ENCODE data around the gene SULF2. TPM values are rescaled to one million over a fixed set of nuclear protein-coding genes. Genes with fewer than 3 reads are reported as not detected.

Gene SULF2
- total RNA-seq, 1 donor from 2014 or later: 0.20 TPM

GRCh38 chr20:47623206-47623605, 162.1 kb downstream of the SULF2 start:
- H3K4me3 Mint-ChIP-seq: no peak overlapping the region
- no peak for TF ChIP-seq CTCF (IDR thresholded peaks at IDR 0.05)
- ChIA-PET CTCF (interaction anchor here (0.7 to 1.7 kb wide), 3 partner anchors 239 to 351 kb away, joined by 3 to 15 read pairs (median 5); no protein-coding TSS in a partner anchor), POLR2A (interaction anchor here (1.0 to 1.2 kb wide), 2 partner anchors 8 to 352 kb away, joined by 3 read pairs; no protein-coding TSS in a partner anchor)
- H3K9me3 Mint-ChIP-seq: no peaks in the 10 kb centered on the region
- no peak overlapping the region for H3K27ac Mint-ChIP-seq
- no peak for ATAC-seq (ENCODE audit: low read depth)
- intact Hi-C loops (cut with micrococcal nuclease): no loop called here
- no peak for DNase-seq
- H3K4me1 Mint-ChIP-seq: peaks cover 18% of the 10 kb centered on the region
- no peaks in the 10 kb centered on the region for H3K27me3 Mint-ChIP-seq
- peaks cover 65% of the 10 kb centered on the region for H3K36me3 Mint-ChIP-seq (ENCODE audit: low read depth)

GRCh38 chr20:47622118-47622665, 163.1 kb downstream of the SULF2 start:
- intact Hi-C loops (cut with micrococcal nuclease): no loop called here
- TF ChIP-seq CTCF (IDR thresholded peaks at IDR 0.05): no peak
- no peaks in the 10 kb centered on the region for H3K27me3 Mint-ChIP-seq
- CTCF ChIA-PET: interaction anchor here (0.7 to 3.9 kb wide), 4 partner anchors 210 to 349 kb away, joined by 3 to 58 read pairs (median 12); no protein-coding TSS in a partner anchor
- no peak overlapping the region for H3K4me3 Mint-ChIP-seq
- POLR2A ChIA-PET: interaction anchor here (1.4 kb wide), 1 partner anchor 238 kb away, joined by 7 read pairs; no protein-coding TSS in a partner anchor
- peaks cover 24% of the 10 kb centered on the region for H3K4me1 Mint-ChIP-seq
- peaks cover 59% of the 10 kb centered on the region for H3K36me3 Mint-ChIP-seq (ENCODE audit: low read depth)
- no peaks in the 10 kb centered on the region for H3K9me3 Mint-ChIP-seq
- ATAC-seq (ENCODE audit: low read depth) (no peak), DNase-seq (no peak)
- H3K27ac Mint-ChIP-seq: peak overlapping the region; percentile 53

GRCh38 chr20:47620808-47621805, 164.2 kb downstream of the SULF2 start:
- CTCF ChIA-PET: interaction anchor here (0.8 to 3.9 kb wide), 27 partner anchors 9 to 425 kb away, joined by 3 to 58 read pairs (median 4); partner anchors contain the start of gene NCOA3
- Mint-ChIP-seq H3K36me3 (ENCODE audit: low read depth) (peaks cover 58% of the 10 kb centered on the region), H3K27ac (peak overlapping the region; percentile 68), H3K9me3 (no peaks in the 10 kb centered on the region), H3K27me3 (no peaks in the 10 kb centered on the region), H3K4me3 (no peak overlapping the region), H3K4me1 (peaks cover 32% of the 10 kb centered on the region)
- ATAC-seq (ENCODE audit: low read depth): peak; percentile 58
- TF ChIP-seq CTCF (IDR thresholded peaks at IDR 0.05): peak; percentile 29
- POLR2A ChIA-PET: interaction anchor here (0.6 to 2.0 kb wide), 8 partner anchors 99 to 348 kb away, joined by 3 to 11 read pairs (median 5); no protein-coding TSS in a partner anchor
- intact Hi-C loops (cut with micrococcal nuclease): loop anchor here (1.0 kb wide), 4 partner anchors 209 to 425 kb away; no protein-coding TSS in a partner anchor
- no peak for DNase-seq

- Mint-ChIP-seq H3K9me3 (no peaks in the 10 kb centered on the region), H3K36me3 (ENCODE audit: low read depth) (peaks cover 41% of the 10 kb centered on the region), H3K27ac (peak overlapping the region; percentile 59), H3K4me3 (no peak overlapping the region), H3K27me3 (no peaks in the 10 kb centered on the region), H3K4me1 (peaks cover 43% of the 10 kb centered on the region)
- no peak for DNase-seq
- no peak for TF ChIP-seq CTCF (IDR thresholded peaks at IDR 0.05)
- POLR2A ChIA-PET: no interaction called here
- ATAC-seq (ENCODE audit: low read depth): no peak
- CTCF ChIA-PET: interaction anchor here (1.1 to 3.9 kb wide), 3 partner anchors 16 to 345 kb away, joined by 3 to 58 read pairs (median 50); no protein-coding TSS in a partner anchor
- intact Hi-C loops (cut with micrococcal nuclease): no loop called here
These were observed 166.8 kb downstream of the SULF2 start for GRCh38 chr20:47618479-47618878.
